Measurements from ENCODE around the gene USP47. TPM values are rescaled to one million over a fixed set of nuclear protein-coding genes. Genes with fewer than 3 reads are reported as not detected.

The USP47 gene
- total and polyA plus RNA-seq, 2 of the 13 experiments (the other 11 are each of a cell fraction or from before 2014, with no cell fraction given): 12.2 to 52.7 TPM

DNA sequence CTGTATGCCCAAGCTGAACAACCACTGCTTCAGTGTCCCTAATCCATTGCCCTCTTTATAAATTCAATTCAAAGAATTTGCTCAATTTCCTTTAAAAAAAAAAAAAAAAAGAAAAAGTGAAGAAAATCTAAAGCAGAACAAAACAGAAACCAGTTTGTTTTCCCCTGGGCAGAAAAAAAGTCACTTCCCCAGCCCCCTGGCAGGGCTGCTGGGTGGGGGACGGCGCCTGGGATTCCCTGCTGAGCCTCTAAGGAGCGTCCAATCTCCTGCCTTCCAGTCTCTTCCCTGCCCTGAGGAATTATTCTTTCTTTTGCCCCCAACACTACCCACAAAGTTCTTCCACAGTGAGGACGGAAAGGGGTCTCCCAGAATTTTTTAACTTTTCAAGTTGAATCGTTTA lies 142.8 kb downstream of the USP47 start (continued):
- TF ChIP-seq MXI1 (IDR thresholded peaks at IDR 0.05; ENCODE audit: borderline replicate concordance, low read depth, low read length): no peak
- TF ChIP-seq, protein P1, sequence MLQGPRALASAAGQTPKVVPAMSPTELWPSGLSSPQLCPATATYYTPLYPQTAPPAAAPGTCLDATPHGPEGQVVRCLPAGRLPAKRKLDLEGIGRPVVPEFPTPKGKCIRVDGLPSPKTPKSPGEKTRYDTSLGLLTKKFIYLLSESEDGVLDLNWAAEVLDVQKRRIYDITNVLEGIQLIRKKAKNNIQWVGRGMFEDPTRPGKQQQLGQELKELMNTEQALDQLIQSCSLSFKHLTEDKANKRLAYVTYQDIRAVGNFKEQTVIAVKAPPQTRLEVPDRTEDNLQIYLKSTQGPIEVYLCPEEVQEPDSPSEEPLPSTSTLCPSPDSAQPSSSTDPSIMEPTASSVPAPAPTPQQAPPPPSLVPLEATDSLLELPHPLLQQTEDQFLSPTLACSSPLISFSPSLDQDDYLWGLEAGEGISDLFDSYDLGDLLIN (CRISPR knock-in tag; IDR thresholded peaks at IDR 0.05; ENCODE audit: borderline replicate concordance): no peak
- TF ChIP-seq ZNF44 (CRISPR knock-in tag; IDR thresholded peaks at IDR 0.05): no peak
- no peak for TF ChIP-seq HNRNPH1 (optimal IDR thresholded peaks at IDR 0.05; ENCODE audit: low read depth, low read length)
- TF ChIP-seq, protein P2, sequence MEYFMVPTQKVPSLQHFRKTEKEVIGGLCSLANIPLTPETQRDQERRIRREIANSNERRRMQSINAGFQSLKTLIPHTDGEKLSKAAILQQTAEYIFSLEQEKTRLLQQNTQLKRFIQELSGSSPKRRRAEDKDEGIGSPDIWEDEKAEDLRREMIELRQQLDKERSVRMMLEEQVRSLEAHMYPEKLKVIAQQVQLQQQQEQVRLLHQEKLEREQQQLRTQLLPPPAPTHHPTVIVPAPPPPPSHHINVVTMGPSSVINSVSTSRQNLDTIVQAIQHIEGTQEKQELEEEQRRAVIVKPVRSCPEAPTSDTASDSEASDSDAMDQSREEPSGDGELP (IDR thresholded peaks at IDR 0.05; ENCODE audit: borderline replicate concordance, low read depth): no peak
- no peak for TF ChIP-seq WIZ (CRISPR knock-in tag; IDR thresholded peaks at IDR 0.05)
- TF ChIP-seq, protein P3, sequence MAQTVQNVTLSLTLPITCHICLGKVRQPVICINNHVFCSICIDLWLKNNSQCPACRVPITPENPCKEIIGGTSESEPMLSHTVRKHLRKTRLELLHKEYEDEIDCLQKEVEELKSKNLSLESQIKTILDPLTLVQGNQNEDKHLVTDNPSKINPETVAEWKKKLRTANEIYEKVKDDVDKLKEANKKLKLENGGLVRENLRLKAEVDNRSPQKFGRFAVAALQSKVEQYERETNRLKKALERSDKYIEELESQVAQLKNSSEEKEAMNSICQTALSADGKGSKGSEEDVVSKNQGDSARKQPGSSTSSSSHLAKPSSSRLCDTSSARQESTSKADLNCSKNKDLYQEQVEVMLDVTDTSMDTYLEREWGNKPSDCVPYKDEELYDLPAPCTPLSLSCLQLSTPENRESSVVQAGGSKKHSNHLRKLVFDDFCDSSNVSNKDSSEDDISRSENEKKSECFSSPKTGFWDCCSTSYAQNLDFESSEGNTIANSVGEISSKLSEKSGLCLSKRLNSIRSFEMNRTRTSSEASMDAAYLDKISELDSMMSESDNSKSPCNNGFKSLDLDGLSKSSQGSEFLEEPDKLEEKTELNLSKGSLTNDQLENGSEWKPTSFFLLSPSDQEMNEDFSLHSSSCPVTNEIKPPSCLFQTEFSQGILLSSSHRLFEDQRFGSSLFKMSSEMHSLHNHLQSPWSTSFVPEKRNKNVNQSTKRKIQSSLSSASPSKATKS (CRISPR knock-in tag; IDR thresholded peaks at IDR 0.05): no peak
- no peak for TF ChIP-seq MEIS1 (CRISPR knock-in tag; IDR thresholded peaks at IDR 0.05; ENCODE audit: borderline replicate concordance)
- TF ChIP-seq MEF2D (CRISPR knock-in tag; IDR thresholded peaks at IDR 0.05): no peak
